AG04449 (cell line): ENCODE data around the gene AP4M1.
A peak's percentile ranks its signal among the peaks of the same experiment; 100 is the strongest.

Experiments
- CTCF ChIA-PET: fragments of 350-600 bp; formaldehyde crosslinking; extraction: SDS; loops from one replicate; lab custom pipeline; 2021; ENCODE audit warnings: antibody characterized with exemption; lab: Yijun Ruan, JAX
- POLR2A ChIA-PET: fragments of 400-600, 350-600 bp; formaldehyde crosslinking; extraction: SDS; loops from one replicate; lab custom pipeline; 2020; ENCODE audit warnings: antibody characterized with exemption, inconsistent platforms; lab: Yijun Ruan, JAX
- DNase-seq: peaks from one replicate; pipeline ENCODE4 v3.0.0-alpha.2; 2010; ENCODE audit warnings: low read depth, low spot score
- H3K4me3 ChIP-seq: 2 replicates; pipeline ENCODE4 v1.5.1; 2011; ENCODE audit warnings: low read depth, mild to moderate bottlenecking, control low read depth, low read length
- TF ChIP-seq, protein P1 (sequence below): IDR thresholded peaks from one replicate; pipeline ENCODE4 v1.5.1; 2011; ENCODE audit warnings: mild to moderate bottlenecking, moderate library complexity, low read length, control low read depth, inconsistent platforms; ENCODE audit not compliant: insufficient read depth; ENCODE audit errors: missing control alignments

The AP4M1 gene

DNA sequence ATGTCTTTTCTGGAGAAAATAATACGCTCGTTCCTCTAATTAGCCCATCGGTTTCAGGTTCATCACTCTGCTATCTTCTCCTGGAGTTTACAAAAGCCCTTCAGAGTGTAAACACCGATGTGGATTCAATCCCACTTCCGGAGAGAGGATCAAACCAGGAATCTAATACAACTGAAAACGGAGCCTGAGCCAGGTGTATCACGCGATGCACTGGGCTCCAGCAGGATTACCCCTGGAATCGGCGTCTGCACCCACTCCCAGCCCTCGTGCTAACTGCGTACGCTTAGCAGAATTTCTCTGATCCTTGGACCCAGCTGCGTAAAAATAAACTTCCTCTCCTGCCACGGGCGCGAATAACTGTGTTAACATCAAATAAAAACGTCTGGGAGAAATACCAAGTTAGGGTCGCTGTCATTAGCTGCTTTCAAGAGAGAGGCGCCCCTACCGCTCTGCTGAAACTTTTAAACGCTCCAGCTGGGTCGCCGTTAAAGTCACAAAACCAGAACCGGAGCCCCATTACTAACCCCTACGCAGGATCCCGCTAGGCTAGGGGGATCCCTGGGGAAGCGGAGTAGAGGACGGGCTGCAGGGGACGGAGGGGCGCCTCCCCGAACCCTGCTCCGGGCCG, 20.4 kb upstream of the AP4M1 start:
- ChIA-PET POLR2A (interaction anchor here (0.8 kb wide), 1 partner anchor 65 kb away, joined by 5 read pairs; the partner anchor contains the start of gene ZKSCAN1), CTCF (interaction anchor here (1.0 to 8.4 kb wide), 6 partner anchors 10 to 88 kb away, joined by 3 to 105 read pairs (median 6); no protein-coding TSS in a partner anchor)
- DNase-seq, result no peak
- H3K4me3 ChIP-seq, result peak overlapping the region; percentile 97
- TF ChIP-seq, protein P1, sequence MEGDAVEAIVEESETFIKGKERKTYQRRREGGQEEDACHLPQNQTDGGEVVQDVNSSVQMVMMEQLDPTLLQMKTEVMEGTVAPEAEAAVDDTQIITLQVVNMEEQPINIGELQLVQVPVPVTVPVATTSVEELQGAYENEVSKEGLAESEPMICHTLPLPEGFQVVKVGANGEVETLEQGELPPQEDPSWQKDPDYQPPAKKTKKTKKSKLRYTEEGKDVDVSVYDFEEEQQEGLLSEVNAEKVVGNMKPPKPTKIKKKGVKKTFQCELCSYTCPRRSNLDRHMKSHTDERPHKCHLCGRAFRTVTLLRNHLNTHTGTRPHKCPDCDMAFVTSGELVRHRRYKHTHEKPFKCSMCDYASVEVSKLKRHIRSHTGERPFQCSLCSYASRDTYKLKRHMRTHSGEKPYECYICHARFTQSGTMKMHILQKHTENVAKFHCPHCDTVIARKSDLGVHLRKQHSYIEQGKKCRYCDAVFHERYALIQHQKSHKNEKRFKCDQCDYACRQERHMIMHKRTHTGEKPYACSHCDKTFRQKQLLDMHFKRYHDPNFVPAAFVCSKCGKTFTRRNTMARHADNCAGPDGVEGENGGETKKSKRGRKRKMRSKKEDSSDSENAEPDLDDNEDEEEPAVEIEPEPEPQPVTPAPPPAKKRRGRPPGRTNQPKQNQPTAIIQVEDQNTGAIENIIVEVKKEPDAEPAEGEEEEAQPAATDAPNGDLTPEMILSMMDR, result no peak

DNA sequence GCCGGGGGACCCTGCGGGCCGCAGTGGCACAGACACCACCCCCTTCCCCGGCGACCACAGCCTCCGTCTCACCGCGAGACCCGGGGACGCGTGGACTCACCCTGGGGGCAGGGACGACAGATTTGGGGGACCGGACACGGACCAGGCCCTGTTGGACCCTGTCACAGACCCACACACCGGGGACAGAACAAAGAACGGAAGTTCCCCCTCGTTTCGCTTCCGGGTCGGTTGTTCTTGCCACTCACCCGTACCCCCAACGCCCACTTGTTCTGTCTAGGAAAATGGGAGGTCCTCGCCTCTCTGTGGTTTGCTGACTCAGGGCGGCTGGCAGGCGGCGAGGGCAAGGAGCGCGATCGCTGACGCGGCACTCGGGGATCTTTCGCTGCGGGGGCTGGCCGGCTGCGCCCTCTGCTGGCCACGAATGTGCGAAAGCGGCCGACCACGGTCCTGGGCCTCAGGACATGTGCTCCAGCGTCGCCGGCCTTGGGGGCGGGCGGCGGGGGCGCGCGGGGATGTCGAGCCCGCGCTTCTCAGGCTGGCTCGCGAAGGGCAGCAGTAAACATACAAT, 19.8 kb upstream of the AP4M1 start, which contains the start of gene ZNF3:
TSS of gene ZNF3 (minus strand) at position 189 of the 568 bp plus-strand sequence. CDS start 4,366 bp downstream, outside the sequence.
- POLR2A ChIA-PET, result interaction anchor here (0.7 to 0.8 kb wide), 2 partner anchors 66 to 94 kb away, joined by 3 to 5 read pairs; partner anchors contain the start of gene ZKSCAN1
- CTCF ChIA-PET, result interaction anchor here (0.7 to 8.4 kb wide), 14 partner anchors 9 to 164 kb away, joined by 3 to 105 read pairs (median 6); partner anchors contain the start of genes MCM7 and ZKSCAN1
- TF ChIP-seq, protein P1, result peak; percentile 98
- DNase-seq, result peak; percentile 95
- H3K4me3 ChIP-seq, result peak within 1 kb of the TSS; percentile 97

DNA sequence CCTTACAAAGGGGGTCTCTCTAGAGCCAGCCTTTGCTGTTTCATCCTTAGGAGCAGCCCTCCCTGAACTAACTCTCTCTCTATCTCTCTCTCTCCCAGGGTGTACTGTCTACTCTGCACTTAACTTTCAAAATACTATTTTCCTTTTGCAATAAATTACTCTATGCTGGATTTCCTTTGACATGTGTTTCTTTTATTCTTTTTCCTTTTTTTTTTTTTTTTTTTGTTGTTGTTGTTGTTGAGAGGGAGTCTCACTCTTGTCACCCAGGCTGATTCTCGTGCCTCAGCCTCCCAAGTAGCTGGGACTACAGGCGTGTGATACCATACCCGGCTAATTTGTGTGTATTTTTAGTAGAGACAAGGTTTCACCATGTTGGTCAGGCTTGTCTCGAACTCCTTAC, 18.5 kb upstream of the AP4M1 start:
- no peak overlapping the region for H3K4me3 ChIP-seq
- TF ChIP-seq, protein P1, result no peak
- ChIA-PET POLR2A (no interaction called here), CTCF (interaction anchor here (0.7 to 8.4 kb wide), 12 partner anchors 8 to 166 kb away, joined by 3 to 105 read pairs (median 4); partner anchors contain the start of genes MCM7 and ZSCAN21)
- DNase-seq, result no peak

DNA sequence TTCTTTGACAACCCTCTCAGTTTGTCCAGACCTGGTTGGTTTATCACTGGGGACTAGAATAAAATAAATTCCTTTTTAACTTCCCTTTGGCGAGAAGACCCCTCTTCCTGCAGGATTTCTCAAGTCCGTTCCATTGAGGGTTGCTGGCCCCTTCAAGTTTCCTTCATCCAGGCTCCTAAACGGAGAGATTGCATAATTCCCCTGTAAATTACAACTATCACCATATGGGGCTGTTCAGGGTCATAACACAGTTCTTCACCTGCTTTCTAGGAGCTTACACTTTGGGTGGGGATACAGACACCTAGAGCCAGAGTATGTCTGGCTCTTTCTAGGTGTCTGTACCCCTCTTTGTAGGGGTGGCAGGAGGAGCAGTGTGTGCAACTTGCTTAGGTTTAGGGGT, 15.9 kb upstream of the AP4M1 start:
- no peak for DNase-seq
- ChIA-PET POLR2A (no interaction called here), CTCF (interaction anchor here (1.1 to 8.4 kb wide), 3 partner anchors 15 to 106 kb away, joined by 4 to 105 read pairs (median 6); no protein-coding TSS in a partner anchor)
- TF ChIP-seq, protein P1, result no peak
- H3K4me3 ChIP-seq, result no peak overlapping the region

DNA sequence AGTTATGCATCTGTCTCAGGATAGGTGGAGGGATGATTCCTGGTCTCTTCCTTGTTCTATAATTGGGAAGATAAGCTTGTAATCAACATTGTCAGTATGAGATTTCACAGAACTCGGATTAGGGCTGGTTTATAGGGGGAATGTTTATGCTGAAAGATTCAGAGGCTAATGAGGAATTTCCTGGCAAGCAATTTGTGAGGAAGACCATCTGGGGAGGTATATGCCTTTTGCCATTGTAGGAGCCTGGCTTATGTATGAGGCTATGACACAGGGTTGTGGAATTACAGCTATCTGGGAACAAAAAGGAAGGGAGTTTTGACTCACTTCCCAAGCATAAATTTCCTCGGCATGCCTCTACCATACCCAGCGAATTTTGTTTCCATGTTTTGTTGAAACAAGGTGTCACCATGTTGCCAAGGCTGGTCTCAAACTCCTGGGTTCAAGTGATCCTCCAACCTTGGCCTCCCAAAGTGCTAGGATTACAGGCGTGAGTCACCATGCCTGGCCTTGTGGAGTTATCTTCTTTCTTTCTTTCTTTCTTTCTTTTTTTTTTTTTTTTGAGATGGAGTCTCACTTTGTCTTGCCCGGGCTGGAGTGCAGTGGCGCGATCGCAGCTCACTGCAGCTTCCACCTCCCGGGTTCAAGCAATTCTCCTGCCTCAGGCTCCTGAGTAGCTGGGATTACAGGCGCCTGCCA, 14.2 kb upstream of the AP4M1 start:
- DNase-seq, result peak; percentile 97
- ChIA-PET POLR2A (interaction anchor here (0.6 to 1.5 kb wide), 2 partner anchors 14 to 342 kb away, joined by 4 to 10 read pairs; partner anchors contain the start of genes AP4M1, MCM7 and MEPCE), CTCF (interaction anchor here (0.7 to 8.4 kb wide), 3 partner anchors 13 to 94 kb away, joined by 3 to 105 read pairs (median 7); no protein-coding TSS in a partner anchor)
- TF ChIP-seq, protein P1, result no peak
- H3K4me3 ChIP-seq, result no peak overlapping the region
